GM19397 (cell line): Measurements from ENCODE around the gene DHRS7B.
"Not testable (repeated sequence)": the region's sequence is repeated elsewhere in the genome, so short reads cannot be mapped to it uniquely, and the experiment has no call there.

Source experiments
- ATAC-seq: cut with Tn5 transposase; IDR thresholded peaks from one replicate; pipeline ENCODE4 v1.9.1; 2021; ENCODE audit warnings: mild to moderate bottlenecking, moderate library complexity; ENCODE audit not compliant: unreplicated experiment

Gene DHRS7B

GRCh38 chr17:21126645-21127508 is at the start of gene DHRS7B:
DHRS7B (plus strand) TSS chr17:21126964; CDS start chr17:21126972, 8 bp downstream.
- ATAC-seq: peak; percentile 97

DNA sequence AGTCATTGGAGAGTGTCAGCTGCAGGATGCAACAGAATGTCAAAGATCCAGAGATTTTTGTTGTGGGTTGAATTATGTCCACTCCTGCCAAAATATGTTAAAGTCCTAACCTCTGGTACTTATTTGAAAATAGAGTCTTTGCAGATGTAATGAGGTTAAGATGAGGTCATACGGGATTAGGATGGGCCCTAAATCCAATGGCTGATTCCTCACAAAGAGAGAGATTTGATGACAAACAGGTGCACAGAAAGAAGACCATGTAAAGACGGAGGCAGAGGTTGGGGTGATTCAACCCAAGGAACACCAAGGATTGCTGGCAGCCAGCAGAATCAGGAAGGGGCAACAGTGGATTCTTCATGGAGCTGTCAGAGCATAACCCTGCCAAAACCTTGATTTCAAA is 49.5 kb upstream of the DHRS7B start:
- ATAC-seq: no peak

DNA sequence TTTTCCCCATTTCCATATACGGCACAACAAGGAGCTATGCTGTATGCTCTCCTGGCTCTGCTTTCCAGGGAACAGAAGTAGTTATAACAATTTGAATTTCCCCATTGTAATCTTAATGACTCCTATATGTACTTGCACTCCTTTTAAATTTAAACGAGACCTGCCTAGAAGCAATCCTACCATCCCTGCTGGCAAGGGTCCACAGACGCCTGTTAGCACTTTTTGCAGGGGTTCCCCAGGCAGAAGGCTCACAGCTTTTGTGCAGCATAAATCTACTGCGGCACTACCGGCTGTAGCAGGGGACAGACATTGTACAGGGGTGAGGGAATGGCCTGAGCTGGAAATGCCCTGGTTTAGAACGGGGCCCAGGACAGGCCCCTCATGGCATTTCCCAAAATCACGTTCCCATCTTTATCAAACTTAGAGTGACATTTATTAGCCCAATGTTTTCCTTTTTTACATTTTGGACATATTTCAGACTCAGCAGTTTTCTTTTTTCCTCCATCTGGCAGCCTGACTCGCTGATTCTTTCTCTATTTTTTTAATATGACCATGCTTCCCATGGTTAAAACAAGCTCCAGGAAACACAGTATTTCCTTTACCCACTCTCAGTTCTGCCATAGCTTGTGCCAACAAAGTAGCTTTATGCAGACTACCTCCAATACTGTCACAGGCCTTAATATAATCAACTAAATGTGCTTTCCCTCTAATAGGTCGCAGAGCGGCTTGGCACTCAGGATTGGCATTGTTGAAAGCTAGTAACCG is 48.6 kb upstream of the DHRS7B start:
- no peak for ATAC-seq

DNA sequence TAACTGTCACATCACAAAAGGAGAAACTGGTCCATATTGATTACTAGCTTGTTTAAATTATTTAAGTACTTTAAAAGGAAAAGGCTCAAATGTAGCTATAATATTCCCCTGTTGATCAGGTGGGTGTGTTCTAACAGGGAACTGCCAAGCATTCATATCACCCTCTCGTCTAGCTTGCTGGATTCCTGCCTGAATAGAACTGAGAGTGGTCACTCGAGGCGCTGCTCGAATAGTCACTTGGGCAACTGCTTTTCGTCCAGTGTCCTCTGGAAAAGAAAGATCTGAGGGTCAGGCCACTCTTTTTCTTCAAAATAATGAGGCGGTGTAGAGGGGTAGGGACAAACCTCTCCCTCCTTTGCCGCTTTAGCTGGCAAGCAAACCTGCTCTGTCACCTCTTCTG is 47.6 kb upstream of the DHRS7B start:
- ATAC-seq: no peak

DNA sequence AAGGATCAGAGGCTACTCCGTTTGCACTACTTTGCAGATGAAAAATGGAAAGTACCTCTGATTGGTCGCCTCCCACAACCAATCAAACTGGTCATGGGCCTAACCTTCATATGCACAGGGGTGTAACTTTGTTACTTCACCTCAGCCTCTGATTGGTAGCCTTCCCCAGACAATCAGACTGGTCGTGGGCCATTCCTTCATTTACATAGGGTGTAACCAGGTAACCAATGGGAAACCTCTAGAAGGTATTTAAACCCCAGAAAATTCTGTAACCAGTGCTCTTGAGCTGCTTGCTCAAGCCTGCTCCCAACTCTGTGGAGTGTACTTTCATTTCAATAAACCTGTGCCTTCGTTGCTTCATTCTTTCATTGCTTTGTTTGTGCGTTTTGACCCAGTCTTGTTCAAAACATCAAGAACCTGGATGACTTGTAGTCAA is 44.7 kb upstream of the DHRS7B start:
- ATAC-seq: no peak

- ATAC-seq: not testable (repeated sequence)
Measured at GRCh38 chr17:21085280-21085679, 41.5 kb upstream of the DHRS7B start.

DNA sequence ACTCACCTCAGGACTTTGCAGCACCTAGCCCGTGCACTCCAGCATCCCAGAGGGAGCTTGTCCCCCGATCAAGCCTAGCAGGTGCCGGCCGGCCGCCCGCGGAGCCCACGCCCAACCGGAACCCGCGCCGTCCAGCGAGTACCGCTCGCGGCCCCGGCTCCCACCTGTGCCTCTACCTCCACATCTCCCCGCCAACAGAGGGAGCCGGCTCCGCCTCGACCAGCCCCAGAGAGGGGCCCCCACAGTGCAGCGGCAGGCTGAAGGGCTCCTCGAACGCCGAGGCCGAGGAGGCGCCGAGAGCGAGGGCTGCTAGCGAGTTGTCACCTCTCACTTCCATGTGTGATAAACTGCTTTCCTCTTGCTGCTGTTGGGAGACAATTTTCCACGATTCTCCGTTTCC is 41.1 kb upstream of the DHRS7B start:
- ATAC-seq: no peak

- no peak for ATAC-seq
Measured at GRCh38 chr17:21089145-21089544, 37.6 kb upstream of the DHRS7B start.

- ATAC-seq: no peak
Measured at GRCh38 chr17:21089933-21090901, 36.5 kb upstream of the DHRS7B start.

GRCh38 chr17:21090902-21091618 is 35.7 kb upstream of the DHRS7B start:
- ATAC-seq: no peak

- ATAC-seq: no peak
Measured at GRCh38 chr17:21094298-21094704, 32.5 kb upstream of the DHRS7B start.

GRCh38 chr17:21095735-21096134 is 31.0 kb upstream of the DHRS7B start:
- no peak for ATAC-seq

DNA sequence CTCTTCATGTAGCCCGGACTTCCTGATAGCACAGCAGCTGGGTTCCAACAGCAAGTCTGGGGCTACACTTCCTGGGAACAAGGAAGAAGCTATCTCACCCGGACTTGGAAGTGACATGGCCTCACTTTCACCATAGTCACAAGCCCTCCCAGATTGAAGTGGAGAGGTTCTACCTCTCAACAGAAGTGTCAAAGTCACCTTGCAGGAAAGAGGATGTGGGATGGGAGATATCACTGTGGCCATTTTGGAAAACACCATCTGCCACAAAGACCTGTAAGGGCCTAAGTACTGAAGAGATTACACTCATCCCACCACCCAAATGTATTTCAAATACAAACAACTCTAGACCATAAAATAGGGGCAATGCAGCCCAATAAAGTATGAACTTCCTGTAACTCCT is 29.9 kb upstream of the DHRS7B start:
- ATAC-seq: no peak

GRCh38 chr17:21098934-21099689 is 27.7 kb upstream of the DHRS7B start:
- ATAC-seq: peak; percentile 93

DNA sequence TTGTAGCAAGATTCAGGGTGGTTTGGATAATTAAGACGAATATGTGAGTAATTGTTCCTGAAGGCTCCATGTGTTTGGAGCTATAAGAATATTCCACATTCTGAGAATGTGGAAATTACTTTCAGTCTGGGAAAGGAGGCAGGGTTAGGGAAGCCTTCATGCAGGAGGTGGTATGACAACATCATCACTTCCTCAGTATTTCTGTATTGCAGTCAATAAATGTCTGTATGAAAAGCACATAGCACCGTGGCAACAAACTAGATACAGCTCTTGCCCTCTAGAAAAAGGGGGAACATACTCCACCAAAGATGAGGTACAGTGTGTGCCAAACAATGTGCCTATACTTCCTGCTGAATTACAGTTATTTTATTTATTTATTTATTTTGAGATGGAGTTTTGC is 26.1 kb upstream of the DHRS7B start:
- no peak for ATAC-seq

- no peak for ATAC-seq
Measured at GRCh38 chr17:21104608-21105007, 22.2 kb upstream of the DHRS7B start.

DNA sequence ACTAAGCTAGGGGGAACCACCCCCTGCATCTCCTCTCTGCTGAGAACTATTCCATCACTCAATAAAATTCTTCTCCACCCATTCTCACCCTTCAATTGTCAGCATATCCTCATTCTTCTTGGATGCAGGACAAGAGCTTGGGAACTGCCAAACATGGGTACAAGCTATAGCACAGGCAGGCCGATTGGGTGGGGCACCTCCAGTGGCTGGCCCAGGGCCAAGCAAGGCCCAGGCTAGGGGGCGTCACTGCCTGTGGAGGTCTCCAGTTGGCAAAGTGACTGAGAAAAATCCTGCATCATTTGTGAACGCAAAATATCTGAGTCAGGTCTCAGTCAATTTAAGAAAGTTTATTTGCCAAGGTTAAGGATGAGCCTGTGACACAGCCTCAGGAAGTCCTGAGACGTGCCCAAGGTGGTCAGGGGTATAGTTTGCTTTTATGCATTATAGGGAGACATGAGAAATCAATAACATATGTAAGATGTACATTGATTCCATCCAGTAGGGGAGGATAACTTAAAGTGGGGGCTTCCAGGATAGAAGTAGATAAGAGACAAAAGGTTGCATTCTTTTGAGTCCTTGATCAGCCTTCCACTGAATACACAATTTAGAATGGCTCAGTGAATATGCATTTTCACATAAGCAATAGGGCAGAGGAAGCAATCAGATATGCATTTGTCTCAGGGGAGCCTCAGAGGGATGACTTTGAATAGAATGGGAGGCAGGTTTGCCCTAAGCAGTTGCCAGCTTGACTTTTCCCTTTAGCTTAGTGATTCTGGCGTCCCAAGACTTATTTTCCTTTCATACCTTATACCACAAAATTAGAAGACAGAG is 21.5 kb upstream of the DHRS7B start:
- no peak for ATAC-seq

DNA sequence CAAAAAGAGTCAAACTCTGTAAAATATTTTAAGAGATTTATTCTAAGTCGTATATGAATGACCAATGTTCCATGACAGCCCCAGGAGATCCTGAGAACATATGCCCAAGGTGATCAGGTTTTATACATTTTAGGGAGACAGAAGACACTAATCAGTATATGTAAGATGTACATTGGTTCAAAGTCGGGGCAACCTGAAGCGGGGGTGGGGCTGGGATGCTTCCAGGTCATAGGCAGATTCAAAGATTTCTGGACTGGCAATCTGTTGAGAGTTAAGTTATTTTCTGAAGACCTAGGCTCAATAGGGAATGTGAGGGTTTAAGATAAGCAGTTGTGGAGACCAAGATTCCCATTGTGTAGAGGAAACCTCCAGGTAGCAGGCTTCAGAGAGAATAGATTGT is 20.4 kb upstream of the DHRS7B start:
- no peak for ATAC-seq
